Common myeloid progenitor, CD34-positive (primary cell): ENCODE data around the gene KCNJ10.

ENCODE experiments used
- CTCF ChIA-PET: fragments of 350-600 bp; sonication (Branson Sonifier 250); formaldehyde crosslinking; loops from one replicate; lab custom pipeline; 2021; ENCODE audit warnings: antibody characterized with exemption; lab: Charles Lee
- POLR2A ChIA-PET: fragments of 350-600 bp; sonication (Branson Sonifier 250); formaldehyde crosslinking; loops from one replicate; lab custom pipeline; 2021; ENCODE audit warnings: antibody characterized with exemption; lab: Charles Lee
- DNase-seq, 3 donors: peaks; one replicate each; pipeline versions ENCODE4 v3.0.0 to v3.0.0-alpha.2; 2013
- H3K27ac ChIP-seq, 2 experiments: 1 replicate in 1 of 2; 2 replicates in 1 of 2; pipeline ENCODE4 v1.7.0; 2013; ENCODE audit warnings: inconsistent platforms in 2 of 2, low read length in 2 of 2, mild to moderate bottlenecking in 2 of 2, low read depth in 1 of 2, moderate library complexity in 1 of 2; ENCODE audit not compliant: severe bottlenecking in 2 of 2, insufficient read depth in 1 of 2, poor library complexity in 1 of 2
- H3K27me3 ChIP-seq, 5 experiments: replicated peaks in 2 of 5; 1 replicate in 3 of 5; 2 replicates in 2 of 5; pipeline versions ENCODE4 v1.6.1 to v1.7.0; 2013; ENCODE audit warnings: low read length in 4 of 5, mild to moderate bottlenecking in 2 of 5, moderate library complexity in 2 of 5, inconsistent platforms in 1 of 5; ENCODE audit not compliant: insufficient read depth in 5 of 5, control insufficient read depth in 4 of 5
- H3K36me3 ChIP-seq, 4 experiments: 1 replicate in 2 of 4; 2 replicates in 2 of 4; pipeline versions ENCODE4 v1.6.1 to v1.7.0; 2013; ENCODE audit warnings: low read length in 3 of 4, control low read depth in 1 of 4, mild to moderate bottlenecking in 1 of 4; ENCODE audit not compliant: control insufficient read depth in 4 of 4, insufficient read depth in 4 of 4
- H3K4me1 ChIP-seq, 4 experiments: 1 replicate in 3 of 4; 2 replicates in 1 of 4; pipeline versions ENCODE4 v1.6.1 to v1.7.1; 2013; ENCODE audit warnings: low read length in 3 of 4, mild to moderate bottlenecking in 3 of 4, control low read depth in 1 of 4, inconsistent platforms in 1 of 4, moderate library complexity in 1 of 4; ENCODE audit not compliant: control insufficient read depth in 4 of 4, insufficient read depth in 4 of 4; ENCODE audit errors: control extremely low read depth in 1 of 4
- H3K4me3 ChIP-seq, 7 experiments: 1 replicate in 4 of 7; 2 replicates in 3 of 7; pipeline versions ENCODE4 v1.5.1 to v1.7.0; 2013; ENCODE audit warnings: mild to moderate bottlenecking in 7 of 7, low read length in 6 of 7, moderate library complexity in 6 of 7, inconsistent platforms in 2 of 7, low read depth in 2 of 7, control low read depth in 1 of 7; ENCODE audit not compliant: insufficient read depth in 4 of 7, control insufficient read depth in 1 of 7; ENCODE audit errors: extremely low read depth in 1 of 7
- H3K9me3 ChIP-seq, 5 experiments: 1 replicate in 4 of 5; 2 replicates in 1 of 5; pipeline versions ENCODE4 v1.6.1 to v1.7.1; 2013; ENCODE audit warnings: low read length in 4 of 5, mild to moderate bottlenecking in 2 of 5, inconsistent platforms in 1 of 5, low read depth in 1 of 5, moderate library complexity in 1 of 5; ENCODE audit not compliant: control insufficient read depth in 4 of 5, insufficient read depth in 2 of 5; ENCODE audit errors: control extremely low read depth in 1 of 5
- WGBS: methylation state at CpG from one replicate; pipeline ENCODE4 v1.1.5; 2013; ENCODE audit not compliant: insufficient coverage; 5-methylcytosine and 5-hydroxymethylcytosine counted together

The KCNJ10 gene

DNA sequence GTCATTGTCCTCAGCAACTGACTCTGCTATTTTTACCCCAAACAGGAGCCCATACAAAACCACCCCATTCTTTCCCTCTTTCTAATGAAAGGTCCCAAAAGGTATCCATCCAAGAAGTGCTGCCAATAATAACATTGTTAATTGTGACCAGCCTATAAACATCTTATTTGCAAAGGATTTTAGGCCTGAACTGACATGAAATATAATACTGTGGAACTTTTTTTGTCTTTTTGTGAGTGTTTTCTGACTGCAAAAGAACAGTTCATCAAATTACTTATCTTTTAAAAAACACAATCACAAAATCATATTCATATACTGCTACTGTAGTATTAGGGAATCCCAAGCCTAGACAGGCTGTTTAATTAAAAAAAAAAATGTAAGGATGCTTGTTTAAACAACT, 41.5 kb downstream of the KCNJ10 start:
- Histone ChIP-seq H3K9me3 (no peaks in the 10 kb centered on the region), H3K36me3 (peaks cover 0 to 3% (median 0%) of the 10 kb centered on the region in 4 experiments), H3K27ac (no peak overlapping the region), H3K4me3 (no peak overlapping the region), H3K4me1 (peaks cover 12 to 34% (median 26%) of the 10 kb centered on the region in 4 experiments), H3K27me3 (no peaks in the 10 kb centered on the region)
- POLR2A ChIA-PET: no interaction called here
- DNase-seq: no peak
- CTCF ChIA-PET: interaction anchor here (0.8 kb wide), 1 partner anchor 53 kb away, joined by 3 read pairs; the partner anchor contains the start of gene KCNJ9

DNA sequence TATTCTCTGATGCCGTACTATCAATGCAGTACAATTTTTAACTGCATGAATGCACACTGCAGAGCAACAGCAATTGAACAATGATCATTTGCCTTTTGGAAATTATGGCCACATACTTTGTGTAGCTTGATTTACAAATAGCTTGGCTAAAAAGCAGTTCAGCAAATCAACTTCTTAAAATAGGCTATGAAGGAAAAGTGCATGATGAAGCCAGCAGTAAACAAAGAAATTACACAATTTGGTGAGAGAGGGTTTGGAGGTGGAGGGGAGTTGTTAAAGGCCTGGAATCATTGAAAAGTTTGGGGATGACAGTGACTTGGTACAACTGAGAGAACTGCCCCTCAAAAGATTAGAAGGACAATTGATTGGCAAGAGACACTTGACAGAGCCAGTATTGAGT, 44.6 kb downstream of the KCNJ10 start:
- ChIA-PET POLR2A (no interaction called here), CTCF (interaction anchor here (1.2 to 3.1 kb wide), 5 partner anchors 18 to 61 kb away, joined by 3 to 14 read pairs (median 4); no protein-coding TSS in a partner anchor)
- peaks cover 2 to 20% (median 9%) of the 10 kb centered on the region in 4 experiments for H3K4me1 ChIP-seq
- H3K9me3 ChIP-seq: no peaks in the 10 kb centered on the region
- H3K36me3 ChIP-seq: peaks cover 0 to 3% (median 0%) of the 10 kb centered on the region in 4 experiments
- H3K27ac ChIP-seq: no peak overlapping the region
- no peak overlapping the region for H3K4me3 ChIP-seq
- no peaks in the 10 kb centered on the region for H3K27me3 ChIP-seq
- WGBS: 100% methylated on average over 1 of the region's 1 CpG
- DNase-seq: no peak

DNA sequence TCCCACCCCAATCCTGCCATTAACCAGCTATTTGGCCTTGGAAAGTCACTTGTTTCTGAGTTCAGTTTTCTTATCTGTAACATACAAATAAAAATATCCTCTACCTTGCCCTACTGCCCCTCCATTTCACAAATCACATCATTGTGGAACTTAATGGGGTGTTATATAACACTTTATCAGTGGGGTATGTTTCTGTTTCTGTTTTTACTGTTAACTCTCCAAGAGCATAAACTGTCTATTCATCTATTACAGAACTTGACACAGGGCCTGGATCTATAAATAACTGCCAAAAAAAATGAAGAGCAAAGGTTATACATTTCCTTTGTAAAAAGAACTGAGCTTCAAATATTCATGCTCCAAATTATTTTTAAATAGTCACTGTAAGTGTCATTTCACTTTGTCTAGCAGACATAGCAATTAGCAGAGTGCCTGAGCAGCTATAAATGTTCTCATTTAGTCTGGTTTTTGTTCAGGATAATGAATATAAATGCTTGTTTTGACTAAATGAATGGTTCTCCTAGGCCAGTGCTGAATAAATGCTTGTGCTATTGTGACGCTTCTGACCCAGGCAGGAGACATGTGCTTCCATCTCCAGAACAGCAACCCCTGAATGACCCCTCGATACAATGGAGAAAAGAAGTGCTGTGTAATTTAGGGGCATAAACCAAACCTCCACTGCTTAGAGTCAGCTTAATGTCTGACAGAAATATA, 45.6 kb downstream of the KCNJ10 start:
- no peaks in the 10 kb centered on the region for H3K27me3 ChIP-seq
- peaks cover 0 to 14% (median 8%) of the 10 kb centered on the region in 4 experiments for H3K4me1 ChIP-seq
- WGBS: no CpG with 5 or more reads among the region's 2 CpGs
- DNase-seq: no peak
- POLR2A ChIA-PET: interaction anchor here (0.6 to 0.9 kb wide), 3 partner anchors 15 to 401 kb away, joined by 3 to 6 read pairs (median 3); no protein-coding TSS in a partner anchor
- H3K36me3 ChIP-seq: peaks cover 0 to 3% (median 0%) of the 10 kb centered on the region in 4 experiments
- no peak overlapping the region for H3K4me3 ChIP-seq
- CTCF ChIA-PET: interaction anchor here (0.7 to 3.1 kb wide), 6 partner anchors 17 to 62 kb away, joined by 3 to 14 read pairs (median 4); no protein-coding TSS in a partner anchor
- H3K9me3 ChIP-seq: no peaks in the 10 kb centered on the region
- H3K27ac ChIP-seq: no peak overlapping the region

DNA sequence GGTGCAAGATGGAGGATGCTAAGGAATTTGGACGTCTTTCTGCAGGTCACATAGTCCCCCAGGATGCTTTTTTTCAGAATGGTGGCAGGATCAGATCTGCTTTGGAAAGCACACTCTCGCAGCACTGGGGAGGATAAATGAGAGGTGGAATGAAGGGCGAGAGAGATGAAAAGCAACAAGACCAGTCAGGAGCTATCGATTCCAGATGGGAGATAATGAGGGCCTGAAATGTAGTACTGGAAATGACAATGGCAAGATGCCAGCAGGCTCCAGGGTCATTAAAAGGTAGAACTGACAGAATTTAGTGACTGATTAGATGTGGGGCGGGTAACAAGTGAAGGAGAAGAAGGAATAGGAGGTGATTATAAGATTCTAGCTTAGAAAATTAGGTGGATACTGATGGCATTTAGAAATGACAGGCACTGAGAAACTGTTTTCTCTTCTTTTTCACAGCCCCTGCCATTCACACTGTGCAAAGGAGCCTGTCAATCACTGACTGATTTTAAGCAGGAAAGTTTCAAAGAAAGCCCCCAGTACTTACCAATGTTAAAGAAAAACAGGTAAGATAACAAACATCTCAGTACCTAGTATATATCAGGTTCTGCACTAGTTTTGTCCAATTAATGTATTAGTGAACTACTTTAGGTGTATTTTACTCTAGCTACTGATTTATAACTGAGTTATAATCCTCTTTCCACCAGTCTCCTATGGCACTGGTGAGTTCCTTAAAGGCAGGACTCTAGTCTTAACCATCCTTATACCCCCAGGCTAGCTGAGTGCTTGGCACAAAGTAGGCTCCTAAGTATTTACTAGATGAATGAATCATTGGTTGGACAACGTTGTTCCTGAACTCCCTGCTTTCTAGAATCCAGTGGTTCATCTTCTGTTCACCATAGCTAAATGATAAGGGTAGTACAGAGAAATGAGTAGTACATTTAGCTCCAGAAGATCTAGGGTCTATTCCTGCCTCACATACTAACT, 47.3 kb downstream of the KCNJ10 start:
- H3K27me3 ChIP-seq: no peaks in the 10 kb centered on the region
- no peaks in the 10 kb centered on the region for H3K9me3 ChIP-seq
- ChIA-PET CTCF (interaction anchor here (1.0 to 3.1 kb wide), 5 partner anchors 8 to 25 kb away, joined by 3 to 14 read pairs (median 4); no protein-coding TSS in a partner anchor), POLR2A (interaction anchor here (0.6 to 0.9 kb wide), 3 partner anchors 9 to 596 kb away, joined by 3 to 4 read pairs (median 3); partner anchors contain the start of genes PIGM and TAGLN2)
- WGBS: 97% methylated on average over 5 of the region's 6 CpGs
- no peak overlapping the region for H3K27ac ChIP-seq
- no peak overlapping the region for H3K4me3 ChIP-seq
- no peaks in the 10 kb centered on the region for H3K36me3 ChIP-seq
- DNase-seq: no peak
- H3K4me1 ChIP-seq: peaks cover 0 to 14% (median 6%) of the 10 kb centered on the region in 4 experiments

DNA sequence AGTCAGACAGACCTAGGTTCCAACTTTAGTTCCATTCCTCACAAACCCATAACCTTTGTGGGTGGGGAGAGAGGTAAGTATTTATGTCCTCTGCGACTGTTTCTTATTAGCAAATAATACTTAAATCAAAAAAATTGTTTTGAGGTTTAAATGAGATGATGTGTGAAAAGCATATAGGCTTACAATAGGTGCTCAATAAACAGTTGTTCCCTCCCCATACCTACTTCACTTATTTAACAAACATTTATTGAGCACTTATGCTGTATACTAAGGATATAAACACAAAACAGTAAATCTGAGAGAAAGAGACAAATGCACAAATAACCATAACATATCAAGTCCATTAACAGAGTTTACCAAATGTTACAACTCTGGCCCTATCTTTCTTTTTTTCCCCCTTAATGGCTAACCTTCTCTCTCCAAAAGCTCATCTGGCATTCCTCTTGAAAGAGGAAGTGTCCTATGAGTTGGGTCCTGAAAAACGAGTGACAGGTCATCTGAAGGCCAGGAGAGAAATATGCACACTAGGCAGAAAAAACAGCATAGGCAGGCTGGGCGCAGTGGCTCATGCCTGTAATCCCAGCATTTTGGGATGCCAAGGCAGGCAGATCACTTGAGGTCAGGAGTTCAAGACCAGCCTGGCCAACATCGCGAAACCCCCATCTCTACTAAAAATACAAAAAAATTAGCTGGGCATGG, 48.4 kb downstream of the KCNJ10 start:
- Histone ChIP-seq H3K9me3 (no peaks in the 10 kb centered on the region), H3K36me3 (no peaks in the 10 kb centered on the region), H3K27me3 (peaks cover 0 to 3% (median 0%) of the 10 kb centered on the region in 5 experiments), H3K27ac (no peak overlapping the region), H3K4me3 (no peak overlapping the region), H3K4me1 (peaks cover 0 to 14% (median 6%) of the 10 kb centered on the region in 4 experiments)
- ChIA-PET CTCF (interaction anchor here (0.6 to 1.3 kb wide), 4 partner anchors 9 to 126 kb away, joined by 3 to 4 read pairs (median 4); no protein-coding TSS in a partner anchor), POLR2A (no interaction called here)
- no peak for DNase-seq
- WGBS: 86% methylated on average over 4 of the region's 5 CpGs

DNA sequence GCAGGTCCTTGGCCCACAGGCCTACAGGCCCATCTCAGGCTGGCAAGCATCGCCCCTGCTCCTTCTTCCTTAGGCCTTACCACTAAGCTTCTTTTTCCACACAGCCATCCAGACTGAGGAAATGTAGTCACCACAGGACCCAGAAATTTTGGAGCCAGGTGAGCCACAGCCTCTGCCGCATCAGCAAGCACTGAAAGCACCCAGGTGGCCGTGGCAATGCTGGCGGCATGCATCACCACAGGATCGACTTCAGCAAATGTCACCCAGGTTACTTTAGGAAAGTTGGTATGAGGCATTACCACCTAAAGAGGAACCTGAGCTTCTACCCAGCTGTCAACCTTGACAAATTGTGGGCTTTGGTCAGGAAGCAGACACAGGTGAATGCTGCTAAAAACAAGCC, 49.8 kb downstream of the KCNJ10 start:
- ChIA-PET POLR2A (no interaction called here), CTCF (interaction anchor here (0.8 to 3.5 kb wide), 6 partner anchors 11 to 80 kb away, joined by 3 to 38 read pairs (median 4); no protein-coding TSS in a partner anchor)
- peak in 2 of 3 donors; percentile 25 to 44 for DNase-seq
- Histone ChIP-seq H3K4me3 (no peak overlapping the region), H3K27ac (no peak overlapping the region), H3K36me3 (no peaks in the 10 kb centered on the region), H3K27me3 (peaks cover 0 to 3% (median 0%) of the 10 kb centered on the region in 5 experiments), H3K4me1 (peaks cover 0 to 14% (median 6%) of the 10 kb centered on the region in 4 experiments), H3K9me3 (no peaks in the 10 kb centered on the region)
- WGBS: 94% methylated on average over 5 of the region's 5 CpGs
